DMS53 (cell line): ENCODE data around the gene CMSS1.

Experiments used
- DNase-seq: peaks from one replicate; lab custom pipeline; 2025; lab: John Stamatoyannopoulos, UW

Gene CMSS1

DNA sequence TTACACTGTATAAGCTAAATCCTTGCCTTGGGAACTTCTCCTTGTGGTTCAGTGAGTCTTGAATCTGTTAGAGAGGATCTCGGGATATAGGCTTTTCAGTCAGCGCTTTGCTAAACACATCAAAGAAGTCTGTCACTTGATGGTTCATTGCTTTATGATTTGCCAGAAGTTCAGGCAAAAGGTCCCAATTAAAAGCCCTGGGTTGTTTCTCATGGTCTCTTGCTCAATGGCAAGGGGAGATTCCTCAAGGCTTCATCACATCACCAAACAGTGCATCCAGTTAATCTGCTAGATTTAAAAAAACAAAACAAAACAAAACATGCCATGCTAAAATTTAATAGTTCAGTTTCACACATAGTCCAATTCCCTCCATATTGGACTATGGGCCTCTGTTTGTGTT lies 181.9 kb downstream of the CMSS1 start:
- no peak for DNase-seq

DNA sequence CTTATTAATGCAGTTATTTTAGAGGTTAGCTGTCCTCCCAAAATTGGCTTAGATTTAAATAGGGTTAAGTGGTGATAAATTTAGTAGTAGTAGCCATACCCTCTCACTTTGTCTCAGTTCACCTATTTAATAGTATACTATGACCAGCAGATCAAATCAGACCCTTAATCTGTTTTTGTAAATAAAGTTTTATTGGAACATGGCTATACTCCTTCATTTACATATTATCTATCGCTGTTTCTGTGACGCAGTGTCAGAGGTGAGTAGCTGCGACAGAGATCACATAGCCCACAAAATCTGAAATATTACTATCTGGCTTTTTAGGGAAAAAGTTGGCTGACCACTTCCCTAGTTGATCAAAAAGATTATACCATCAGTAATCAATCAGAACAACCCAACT lies 183.4 kb downstream of the CMSS1 start:
- DNase-seq, result no peak

DNA sequence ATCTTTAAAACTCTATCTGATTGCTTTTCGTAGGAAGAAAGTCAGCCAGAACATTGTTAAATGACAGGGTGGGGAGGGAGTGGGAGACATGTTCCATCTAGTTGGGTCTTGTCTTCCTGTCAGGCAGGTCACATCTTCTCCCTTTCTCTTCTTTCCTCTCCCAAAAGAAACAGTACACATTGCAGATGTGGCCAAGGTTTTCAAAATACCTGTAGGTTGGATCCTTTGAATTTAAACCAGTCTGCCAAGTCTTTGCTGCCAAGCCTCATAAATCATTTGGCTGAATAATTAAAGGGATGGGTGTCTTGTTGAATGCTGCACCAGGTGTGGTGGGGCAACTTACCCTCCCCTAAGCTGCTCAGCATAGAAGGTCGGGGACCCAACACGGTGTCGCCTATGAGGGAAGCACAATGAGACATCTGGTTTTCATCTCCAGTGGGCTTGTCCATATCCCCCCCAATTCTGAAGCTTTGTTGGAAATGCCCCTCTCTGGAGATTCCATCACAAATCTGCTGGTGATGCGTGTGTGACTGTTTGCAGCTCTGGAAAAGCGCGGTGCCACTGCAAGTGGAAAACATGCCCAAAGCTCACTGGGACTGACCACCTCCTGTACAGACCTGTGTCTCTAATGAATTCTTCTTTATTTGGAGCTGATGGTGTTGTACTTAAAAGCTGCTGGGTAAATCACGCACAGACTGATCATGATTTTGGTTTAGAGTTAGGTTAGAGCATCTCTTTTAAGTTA lies 184.0 kb downstream of the CMSS1 start:
- no peak for DNase-seq

DNA sequence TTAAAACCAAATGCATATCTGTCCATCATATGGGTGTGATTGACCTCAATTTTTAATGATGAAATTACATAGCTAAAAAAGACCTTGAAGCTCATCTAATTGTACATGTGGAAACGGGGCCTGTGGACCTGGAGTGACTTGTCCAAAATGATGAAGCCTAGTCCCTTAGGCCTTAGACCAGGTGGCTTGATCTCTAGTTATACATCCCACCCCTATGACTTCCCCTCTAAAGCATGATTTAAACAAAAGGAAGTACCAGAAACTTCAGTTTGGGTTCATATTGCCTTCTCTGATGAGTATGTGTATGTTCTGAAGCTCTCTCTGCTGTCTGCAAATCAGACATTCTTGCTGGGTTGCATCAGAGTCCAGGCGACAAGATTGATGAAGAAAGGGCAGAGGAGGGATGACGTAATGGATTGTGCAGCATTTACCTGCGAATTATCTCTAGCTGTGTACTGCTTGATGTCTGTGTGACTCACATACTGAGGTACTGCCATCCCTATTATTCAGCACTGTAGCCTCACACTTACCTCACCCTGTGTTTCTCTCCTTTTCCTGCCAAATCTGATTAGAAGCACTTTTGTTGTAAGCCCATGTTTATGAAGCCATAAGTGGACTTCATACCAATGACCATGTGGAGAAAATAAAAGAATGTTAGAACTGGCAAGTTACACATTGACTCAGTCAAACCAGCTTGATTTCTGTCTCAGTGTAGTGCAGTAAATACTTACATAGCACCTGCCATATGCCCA lies 185.1 kb downstream of the CMSS1 start:
- DNase-seq, result peak; percentile 75

DNA sequence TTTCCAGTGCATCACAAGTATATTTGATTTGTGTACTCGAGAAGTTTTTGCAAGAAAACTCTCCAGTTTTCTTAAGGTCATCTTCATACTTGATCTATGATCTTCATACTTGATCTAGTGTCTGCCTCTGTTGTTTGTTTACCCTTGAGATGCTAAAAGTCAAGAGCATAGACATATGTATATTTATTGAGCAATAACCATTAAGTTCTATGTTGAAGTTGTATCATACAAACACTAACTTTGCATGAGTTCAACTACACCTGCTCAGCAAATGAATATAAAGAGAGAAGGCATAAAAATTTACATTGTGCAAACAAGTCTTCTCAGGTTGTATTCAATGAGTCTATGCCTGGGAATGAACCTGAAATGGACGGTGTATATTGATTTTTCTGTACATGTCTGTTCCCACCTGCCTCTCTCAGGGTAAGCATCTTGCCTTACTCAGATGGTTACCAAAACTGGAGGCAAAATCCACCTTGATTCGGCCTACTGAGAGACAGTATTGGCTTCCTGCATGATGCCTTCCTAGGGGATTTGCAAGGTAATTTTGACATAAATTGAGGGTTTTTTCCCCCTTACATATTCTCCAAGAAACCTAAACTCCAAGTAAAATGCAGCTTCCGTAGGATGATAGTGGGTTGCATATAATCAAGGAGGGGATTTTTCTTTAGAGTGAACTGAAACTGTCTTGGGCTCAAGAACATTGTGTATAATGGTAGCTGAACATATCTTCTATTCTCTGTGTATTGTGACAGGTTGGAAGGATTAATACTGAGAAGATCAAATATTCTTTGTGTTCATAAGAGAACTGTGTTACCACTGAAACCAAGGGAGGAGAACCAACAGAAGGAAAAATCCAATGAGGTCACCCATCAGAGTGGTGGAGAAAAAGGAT lies 186.2 kb downstream of the CMSS1 start:
- peak; percentile 19 for DNase-seq

DNA sequence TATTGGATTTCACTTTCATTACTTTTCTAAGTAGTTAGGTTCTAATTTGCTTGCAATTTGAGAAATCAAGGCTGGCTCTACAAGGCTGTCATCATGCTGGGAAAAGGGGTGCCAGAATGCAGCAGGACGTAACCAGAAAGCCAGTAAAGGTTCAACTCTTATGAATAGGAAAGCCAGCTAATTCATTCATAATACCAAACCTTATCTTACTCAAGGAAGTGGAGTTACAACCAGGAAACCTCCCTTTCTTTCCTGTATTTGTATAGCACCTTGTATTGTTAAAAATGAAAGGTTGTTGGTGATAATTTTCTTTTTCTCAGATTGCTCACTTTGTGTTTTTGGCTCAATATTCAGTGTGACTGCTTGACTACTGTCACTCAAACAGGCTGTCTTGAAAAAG lies 187.3 kb downstream of the CMSS1 start:
- no peak for DNase-seq

DNA sequence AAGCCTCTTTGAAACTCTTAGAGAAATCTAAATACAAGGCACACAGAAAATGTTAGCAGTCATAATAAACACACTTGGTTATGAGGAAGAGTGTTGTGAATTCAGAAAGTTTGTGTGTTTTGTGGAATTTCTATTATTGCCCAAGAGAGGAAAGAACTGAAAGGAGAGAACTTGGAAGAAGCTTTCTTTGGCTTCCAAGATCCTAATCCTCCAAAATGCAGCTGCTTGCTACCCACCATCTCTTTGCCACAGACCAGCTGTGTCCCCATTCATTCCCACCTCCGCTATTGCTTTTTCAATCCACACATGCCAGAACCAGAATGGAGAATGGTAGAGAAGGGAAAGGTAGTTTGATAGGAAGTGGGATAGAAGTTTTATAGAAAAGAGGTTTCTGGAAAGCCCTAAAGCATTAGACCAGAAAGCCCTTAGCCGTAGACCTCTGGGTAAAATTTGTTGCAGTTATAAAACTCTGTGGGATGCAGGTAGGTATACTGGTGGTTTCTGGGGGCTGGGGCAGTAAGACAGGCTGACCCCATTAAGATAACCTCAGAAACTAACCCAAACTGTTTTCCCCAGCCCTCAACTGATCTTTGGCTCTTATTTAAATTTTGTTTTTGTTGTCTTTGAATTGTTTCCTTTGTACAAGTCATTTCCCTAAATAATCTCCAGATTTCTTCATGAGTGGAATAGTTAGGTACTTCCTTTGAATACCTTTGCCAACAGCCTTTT lies 188.2 kb downstream of the CMSS1 start:
- no peak for DNase-seq

DNA sequence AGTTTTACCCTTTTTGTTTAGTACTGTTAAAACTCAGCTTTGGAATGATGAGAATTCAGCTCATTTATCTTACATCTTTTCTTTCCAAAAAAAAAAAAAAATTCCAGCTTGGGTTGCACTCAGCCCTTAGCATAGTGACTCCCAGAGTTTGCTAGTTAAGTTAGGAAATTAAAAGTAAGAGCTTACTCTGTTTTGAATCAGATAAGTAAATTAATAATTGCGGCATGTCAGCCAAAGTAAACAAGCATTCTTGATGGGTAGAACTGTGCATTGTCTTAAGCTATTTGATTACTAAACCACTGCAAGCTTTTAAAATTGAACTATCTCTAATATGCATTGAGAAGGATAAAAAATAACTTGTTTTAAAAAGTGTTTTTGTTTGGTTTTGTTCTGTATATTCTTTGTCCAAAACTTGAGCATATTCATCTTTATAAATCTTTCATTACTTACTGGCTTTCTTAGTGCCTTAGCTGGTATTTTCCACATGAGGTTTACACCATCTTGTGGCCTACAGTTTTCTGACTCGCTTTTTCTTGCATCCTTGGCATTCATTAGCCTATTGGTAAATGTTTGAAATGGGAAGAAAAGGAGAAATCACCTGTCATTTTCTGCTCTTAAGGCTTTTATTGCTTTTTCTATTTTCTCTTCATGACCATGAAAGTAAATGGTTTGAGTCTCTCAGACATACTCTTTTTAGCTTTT lies 189.1 kb downstream of the CMSS1 start:
- DNase-seq, result no peak

DNA sequence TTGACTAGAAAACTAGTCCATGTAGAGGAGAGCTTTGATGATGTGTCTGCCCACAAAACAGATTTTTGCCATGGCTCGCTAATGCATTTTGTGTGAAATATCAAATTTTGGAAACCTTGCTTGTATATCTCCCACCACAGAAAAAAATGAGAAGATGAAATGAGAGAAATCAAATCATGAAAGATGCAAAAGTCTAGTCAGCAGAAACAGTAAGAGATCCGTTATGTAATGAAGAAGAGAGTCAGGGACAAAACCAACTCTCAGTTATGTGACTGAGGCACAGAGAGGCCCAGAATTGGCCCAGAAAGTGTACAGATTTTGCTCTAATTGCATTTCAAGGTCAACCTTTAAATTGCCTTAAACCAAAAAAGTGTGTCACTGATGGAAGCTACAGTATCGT lies 189.7 kb downstream of the CMSS1 start:
- no peak for DNase-seq

DNA sequence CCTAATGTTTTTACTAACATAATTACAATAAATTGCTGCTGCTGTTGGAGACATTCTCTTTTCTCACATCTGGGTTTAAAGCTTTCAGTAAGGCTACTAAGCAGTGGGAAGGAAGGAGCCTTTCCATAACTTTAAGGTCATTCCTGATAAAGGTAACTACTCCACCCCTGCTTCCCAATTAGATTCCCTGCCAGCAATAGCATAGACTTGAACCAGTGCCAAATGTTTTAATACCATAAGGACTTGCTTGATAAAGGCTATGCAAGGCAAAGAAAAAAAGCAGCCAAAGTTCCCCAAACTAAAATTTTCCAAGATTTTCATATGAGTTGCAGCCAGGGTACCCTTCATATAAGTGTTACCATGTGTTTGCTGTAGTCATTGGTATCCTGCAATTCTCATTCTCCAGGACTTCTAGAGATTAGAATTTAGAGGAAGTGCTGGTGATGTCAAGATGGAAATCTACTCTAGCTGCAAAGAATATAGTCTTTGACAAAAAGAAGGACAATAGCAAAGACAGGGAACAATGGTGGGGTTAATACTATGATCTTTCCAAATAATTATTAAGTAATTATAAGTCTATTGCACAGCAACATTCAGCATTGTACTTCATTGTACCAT lies 190.5 kb downstream of the CMSS1 start:
- DNase-seq, result no peak

DNA sequence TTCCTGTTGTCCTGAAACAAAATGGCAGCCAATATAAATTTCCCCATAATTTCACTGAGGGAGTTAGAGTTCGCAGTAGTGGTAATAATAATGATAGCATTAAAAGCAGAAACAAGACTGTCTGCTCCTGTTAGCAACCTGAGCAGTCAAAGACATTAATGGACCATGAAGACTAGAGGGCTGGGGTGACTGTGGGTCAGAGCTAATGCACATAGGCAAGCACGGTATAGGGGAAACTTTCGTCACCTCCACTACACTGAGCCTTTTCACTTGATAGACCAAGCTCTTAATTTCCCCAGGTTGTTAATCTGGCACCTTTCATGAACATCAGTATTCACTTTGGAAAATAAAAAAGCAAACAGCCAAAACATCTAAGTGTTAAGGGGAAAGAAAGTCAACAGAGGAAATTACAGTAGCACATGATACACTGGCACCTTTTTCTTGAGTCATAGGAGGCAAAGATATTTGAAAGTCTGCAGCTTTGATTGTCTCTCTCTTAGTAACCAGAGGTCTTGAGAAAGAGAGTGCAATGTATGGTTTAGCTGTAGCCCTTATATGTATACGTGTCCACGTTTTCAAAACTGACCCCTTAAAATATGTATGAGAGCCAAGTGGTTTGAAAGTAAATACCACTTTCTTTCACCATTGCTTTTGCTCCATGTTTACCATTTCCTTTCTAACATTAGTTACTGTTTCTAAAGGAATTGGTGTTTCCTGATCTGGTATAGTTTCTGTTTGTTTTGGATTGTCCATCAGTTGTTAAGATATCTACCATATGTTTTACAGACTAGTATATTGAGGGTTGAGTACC lies 191.8 kb downstream of the CMSS1 start:
- DNase-seq, result no peak

DNA sequence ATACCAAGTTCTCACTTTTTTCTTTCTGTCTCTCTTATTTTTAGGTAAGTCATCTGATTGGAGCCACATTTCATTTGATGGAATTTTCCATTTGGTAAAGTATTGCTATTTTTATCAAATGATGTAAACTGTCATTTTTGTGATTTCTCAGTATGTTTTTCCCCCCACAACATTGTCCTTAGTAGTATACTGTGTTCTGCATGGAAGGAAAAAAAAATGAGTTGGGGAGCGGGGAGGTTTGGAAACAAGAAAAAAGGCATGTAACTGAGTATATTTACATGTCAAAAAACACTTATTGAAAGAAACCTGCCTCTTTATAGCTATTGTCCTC lies 192.4 kb downstream of the CMSS1 start:
- DNase-seq, result no peak

DNA sequence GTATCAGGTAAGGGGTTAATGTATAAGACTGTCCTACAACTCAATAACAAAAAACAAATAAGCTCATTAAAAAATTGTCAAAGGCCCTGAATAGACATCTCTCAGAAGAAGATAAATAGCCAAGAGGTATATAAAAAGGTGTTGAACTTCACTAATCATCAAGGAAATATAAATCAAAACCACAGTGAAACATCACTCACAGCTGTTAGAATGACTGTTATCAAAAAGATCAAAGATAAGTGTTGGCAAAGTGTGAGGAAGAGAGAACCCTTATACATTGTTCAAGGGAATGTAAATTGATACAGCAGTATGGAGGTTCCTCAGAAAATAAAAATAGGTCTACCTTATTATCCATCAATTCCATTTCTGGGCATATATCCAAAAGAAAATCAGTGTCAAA lies 201.1 kb downstream of the CMSS1 start:
- no peak for DNase-seq

DNA sequence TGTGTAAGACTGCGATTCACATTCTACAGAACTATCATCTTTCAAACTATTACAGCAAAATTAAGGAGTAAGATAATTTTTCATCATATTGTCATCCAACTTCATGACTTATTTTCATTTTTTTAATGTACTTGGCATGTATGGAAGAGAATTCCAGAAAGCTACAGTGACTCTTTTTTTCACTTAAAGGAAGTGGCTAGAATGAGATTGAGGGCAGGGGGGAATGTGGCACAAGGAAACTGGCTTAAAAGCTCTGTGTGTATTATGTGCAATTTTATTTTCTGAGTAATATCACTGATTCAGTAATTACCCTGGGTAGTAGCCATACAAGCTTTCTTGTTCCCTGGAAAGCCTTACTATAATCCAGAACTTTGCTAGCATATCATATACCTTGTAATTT lies 202.1 kb downstream of the CMSS1 start:
- DNase-seq, result no peak

DNA sequence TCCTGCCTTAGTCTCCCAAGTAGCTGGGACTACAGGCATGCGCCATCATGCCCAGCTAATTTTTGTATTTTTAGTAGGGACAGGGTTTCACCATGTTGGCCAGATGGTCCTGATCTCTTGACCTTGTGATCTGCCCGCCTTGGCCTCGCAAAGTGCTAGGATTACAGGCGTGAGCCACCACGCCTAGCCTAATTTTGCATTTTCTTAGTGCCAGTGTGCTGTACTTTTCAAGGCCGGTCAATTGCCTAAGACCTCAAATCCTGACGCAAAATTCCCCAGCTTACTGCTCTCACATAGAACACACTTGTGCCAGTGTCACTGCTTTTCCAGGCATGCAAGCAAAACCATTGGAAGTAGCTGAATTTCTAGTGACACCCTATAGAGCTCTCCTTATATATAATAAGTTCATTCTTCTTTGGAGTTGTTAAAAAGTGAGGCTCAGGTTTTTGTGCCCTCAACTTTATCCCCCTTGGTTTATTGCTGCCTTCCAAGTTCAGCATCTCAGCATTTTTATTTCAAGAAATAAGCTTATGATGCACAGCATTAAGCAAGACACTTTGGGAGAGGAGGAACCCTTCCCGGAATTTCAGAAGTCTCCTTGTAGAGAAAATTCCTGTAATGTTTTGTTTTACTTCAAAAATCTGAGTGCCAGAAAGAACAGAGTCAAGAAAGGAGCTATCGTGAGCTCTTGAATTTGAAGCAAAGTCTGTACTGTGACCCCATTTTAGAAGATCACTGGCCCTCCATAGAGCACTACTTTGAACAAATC lies 203.4 kb downstream of the CMSS1 start:
- DNase-seq, result no peak

DNA sequence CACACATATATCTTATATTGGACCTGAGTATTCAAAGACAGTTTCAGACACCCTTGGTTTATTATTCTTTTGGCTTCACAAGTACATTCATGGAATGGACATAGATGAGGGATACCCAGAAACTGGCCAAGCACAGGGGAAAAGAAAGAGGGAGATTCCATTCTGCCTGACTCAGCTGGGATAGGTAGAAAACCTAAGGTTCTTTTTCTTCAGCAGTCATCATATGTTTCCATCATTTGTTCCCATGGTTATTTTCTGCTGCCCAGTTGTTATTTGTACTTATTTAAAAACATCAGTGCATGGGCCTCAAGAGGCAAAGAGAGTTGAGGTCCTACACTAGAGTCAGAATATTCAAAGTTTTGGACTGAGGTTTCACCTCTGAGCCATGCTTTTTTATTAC lies 204.8 kb downstream of the CMSS1 start:
- DNase-seq, result peak; percentile 45

DNA sequence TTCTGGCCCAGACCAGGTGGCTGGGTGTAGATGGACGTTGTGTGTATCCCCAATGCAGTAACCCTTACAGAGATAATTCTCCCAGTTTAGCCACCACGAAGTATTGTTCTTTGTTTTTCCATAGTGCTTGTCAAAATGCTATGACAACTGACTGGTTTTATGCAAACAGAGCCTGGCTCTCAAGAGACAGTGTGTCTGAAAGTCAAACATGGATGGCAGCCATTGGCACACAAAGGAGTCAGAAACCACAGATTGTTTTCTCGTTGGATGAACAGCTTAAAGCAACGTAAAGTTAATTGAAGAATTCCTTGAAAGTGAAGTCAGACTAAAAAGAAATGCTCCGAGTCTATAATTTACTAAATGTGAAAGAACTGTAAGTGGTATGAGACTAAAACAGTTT lies 205.5 kb downstream of the CMSS1 start:
- peak; percentile 92 for DNase-seq

DNA sequence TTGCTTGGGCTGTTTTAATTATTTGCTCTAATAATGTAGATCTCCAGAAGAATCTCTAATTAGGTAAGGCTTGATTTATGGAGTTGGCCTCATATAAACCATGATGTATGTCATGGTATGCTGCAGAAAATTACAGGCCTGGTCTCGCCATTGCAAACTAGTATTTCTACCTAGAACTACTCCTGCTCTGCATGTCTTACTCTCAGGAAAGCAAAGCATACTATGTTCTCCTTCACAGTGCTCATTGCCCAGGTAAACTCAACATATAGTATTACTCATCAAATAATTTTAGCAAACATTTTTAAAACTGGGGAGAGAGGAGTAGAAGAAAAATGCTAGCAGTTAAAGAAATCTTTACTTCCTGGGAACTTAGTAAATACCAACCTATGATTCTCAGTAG lies 205.9 kb downstream of the CMSS1 start:
- peak; percentile 38 for DNase-seq

DNA sequence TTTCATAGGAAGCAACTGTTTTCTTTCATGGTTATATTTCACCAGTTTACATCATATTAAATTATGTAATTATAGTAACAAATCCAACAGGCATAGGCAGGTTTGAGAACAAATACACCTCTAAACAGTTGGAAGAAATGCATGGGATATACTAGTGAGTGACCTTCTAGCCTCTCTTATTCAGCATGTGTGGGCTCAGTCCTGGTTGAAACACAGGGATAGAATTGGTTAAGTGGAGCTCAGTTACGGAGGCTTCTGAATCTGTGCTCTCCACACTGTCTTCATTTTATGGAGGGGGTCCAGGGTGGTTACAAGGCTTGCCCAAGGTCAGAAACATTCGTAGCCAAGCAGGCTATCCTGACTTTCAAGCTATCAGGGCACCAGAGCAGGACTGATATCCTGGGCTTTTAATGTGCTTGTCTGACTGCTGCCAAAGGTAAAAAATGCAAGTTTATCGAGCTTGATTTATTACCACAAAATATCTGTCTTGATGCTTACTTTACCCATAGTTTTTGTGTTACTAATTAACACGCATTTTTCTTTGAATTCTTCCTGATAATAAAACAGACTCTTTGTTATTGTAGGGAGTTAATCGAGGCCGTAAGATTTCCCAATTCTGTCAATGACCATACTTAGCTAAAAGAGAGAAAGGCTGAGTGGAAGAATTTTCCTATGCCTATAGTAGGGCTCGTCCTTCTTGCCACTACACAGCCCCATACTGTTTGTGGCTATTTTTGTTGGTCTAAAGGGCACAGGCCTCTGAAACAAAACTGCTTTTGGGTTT lies 207.1 kb downstream of the CMSS1 start:
- no peak for DNase-seq
